GM23338 (cell line): Measurements from ENCODE around the gene ZNF536. TPM values are rescaled to one million over a fixed set of nuclear protein-coding genes. Genes with fewer than 3 reads are reported as not detected.

Source experiments
- ATAC-seq: fragments of 200-7000 bp; cut with Tn5 transposase; 3 replicates; pipeline ENCODE4 v1.9.1; 2020
- DNase-seq: peaks from one replicate; pipeline ENCODE4 v3.0.0-alpha.2; 2015; ENCODE audit warnings: low spot score
- H2AFZ ChIP-seq: fragments of 200-600 bp; sonication (generic); 2 replicates; pipeline ENCODE4 v1.8.0; 2016; ENCODE audit warnings: antibody characterized with exemption, mild to moderate bottlenecking, moderate library complexity
- H3F3A ChIP-seq: fragments of 200-600 bp; sonication (generic); replicated peaks from 2 replicates; pipeline ENCODE4 v1.8.0; 2017; ENCODE audit warnings: antibody characterized with exemption, mixed run types, low read depth
- H3K27ac ChIP-seq: fragments of 200-600 bp; sonication (generic); 2 replicates; pipeline ENCODE4 v1.6.1; 2016; ENCODE audit warnings: low read depth
- H3K27me3 ChIP-seq: fragments of 200-600 bp; sonication (generic); 2 replicates; pipeline ENCODE4 v1.8.0; 2016; ENCODE audit warnings: mild to moderate bottlenecking, mixed run types, moderate library complexity; ENCODE audit not compliant: insufficient read depth
- H3K36me3 ChIP-seq: fragments of 200-600 bp; sonication (generic); 2 replicates; pipeline ENCODE4 v1.8.0; 2016; ENCODE audit warnings: mild to moderate bottlenecking; ENCODE audit not compliant: insufficient read depth
- H3K4me1 ChIP-seq: fragments of 200-600 bp; sonication (generic); 2 replicates; pipeline ENCODE4 v1.8.0; 2016; ENCODE audit warnings: mild to moderate bottlenecking, moderate library complexity; ENCODE audit not compliant: insufficient read depth
- H3K4me2 ChIP-seq: fragments of 200-600 bp; sonication (generic); 2 replicates; pipeline ENCODE4 v1.7.1; 2017; ENCODE audit warnings: mixed run types
- H3K4me3 ChIP-seq: fragments of 200-600 bp; sonication (generic); 2 replicates; pipeline ENCODE4 v1.6.1; 2016; ENCODE audit warnings: mixed run types
- H3K79me2 ChIP-seq: fragments of 200-600 bp; sonication (generic); replicated peaks from 2 replicates; pipeline ENCODE4 v1.8.0; 2017; ENCODE audit warnings: mild to moderate bottlenecking; ENCODE audit not compliant: insufficient read depth
- H3K9me2 ChIP-seq: fragments of 200-600 bp; sonication (generic); 2 replicates; pipeline ENCODE4 v1.8.0; 2017; ENCODE audit not compliant: insufficient read depth
- H4K20me1 ChIP-seq: fragments of 200-600 bp; sonication (generic); replicated peaks from 2 replicates; pipeline ENCODE4 v1.8.0; 2017; ENCODE audit warnings: mild to moderate bottlenecking; ENCODE audit not compliant: insufficient read depth
- H3K27ac Mint-ChIP-seq: 2 replicates; pipeline ENCODE4 v1.8.0; 2020; ENCODE audit warnings: inconsistent platforms, mild to moderate bottlenecking, moderate library complexity, mixed read lengths
- H3K27me3 Mint-ChIP-seq: 3 replicates; pipeline ENCODE4 v1.8.0; 2022; ENCODE audit warnings: low read depth, mild to moderate bottlenecking, moderate library complexity, mixed read lengths, inconsistent platforms; ENCODE audit not compliant: insufficient read depth, poor library complexity
- H3K36me3 Mint-ChIP-seq: 3 replicates; pipeline ENCODE4 v1.8.0; 2021; ENCODE audit warnings: low read depth, mild to moderate bottlenecking, inconsistent platforms, moderate library complexity, mixed read lengths
- H3K4me1 Mint-ChIP-seq: 3 replicates; pipeline ENCODE4 v1.8.0; 2020; ENCODE audit warnings: mild to moderate bottlenecking, inconsistent platforms, mixed read lengths
- H3K4me3 Mint-ChIP-seq: 3 replicates; pipeline ENCODE4 v1.8.0; 2021; ENCODE audit warnings: moderate library complexity, mild to moderate bottlenecking, inconsistent platforms, mixed read lengths
- H3K9me3 Mint-ChIP-seq: 3 replicates; pipeline ENCODE4 v1.8.0; 2020; ENCODE audit warnings: moderate library complexity, mild to moderate bottlenecking, inconsistent platforms, mixed read lengths
- CREB1 ChIP-seq: fragments of 250-450 bp; sonication (Bioruptor Pico); IDR thresholded peaks from 2 replicates; pipeline ENCODE4 v1.5.0; 2020; ENCODE audit warnings: low read depth, mild to moderate bottlenecking, moderate library complexity
- CTCF ChIP-seq, 2 experiments: fragments of 200-600 bp in 1 of 2; sonication (generic) in 1 of 2; conservative IDR thresholded peaks; 2 replicates each; pipeline versions ENCODE4 v1.5.1 to v1.6.1; 2016 to 2017; ENCODE audit warnings: antibody characterized with exemption in 2 of 2, low read depth in 2 of 2, mild to moderate bottlenecking in 2 of 2, moderate library complexity in 1 of 2
- ETS1 ChIP-seq: IDR thresholded peaks from 2 replicates; pipeline ENCODE4 v1.6.1; 2016; ENCODE audit warnings: antibody characterized with exemption
- EZH2 ChIP-seq: fragments of 200-600 bp; sonication (generic); IDR thresholded peaks from one replicate; pipeline ENCODE4 v1.8.0; 2017; ENCODE audit warnings: antibody characterized with exemption, mild to moderate bottlenecking, low read depth; ENCODE audit not compliant: unreplicated experiment
- EZH2phosphoT487 ChIP-seq: fragments of 200-600 bp; sonication (generic); IDR thresholded peaks from one replicate; pipeline ENCODE4 v1.8.1; 2018; ENCODE audit warnings: antibody characterized with exemption; ENCODE audit not compliant: unreplicated experiment
- NANOG ChIP-seq: IDR thresholded peaks from 2 replicates; pipeline ENCODE4 v1.6.1; 2016; ENCODE audit warnings: antibody characterized with exemption, borderline replicate concordance
- POLR2AphosphoS5 ChIP-seq: IDR thresholded peaks from 2 replicates; pipeline ENCODE4 v1.6.1; 2016; ENCODE audit warnings: antibody characterized with exemption, low read depth
- polyA plus RNA-seq: library from polyadenylated mRNA; unstranded; fragments of >200 nt; fragmentation: Nextera tagmentation; extraction: Ambion mirVana; gene quantifications from 2 replicates; pipeline ENCODE4 v1.2.1, GENCODE V29; 2016
- total RNA-seq: library from RNA; depleted of rRNA; stranded (reverse); fragments of >200 nt; shearing (Covaris generic); gene quantifications from 2 replicates; pipeline ENCODE4 v1.2.3, GENCODE V29; 2014
- TF ChIP-seq, protein P1 (sequence below): IDR thresholded peaks from one replicate; pipeline ENCODE4 v1.6.1; 2018; ENCODE audit warnings: antibody characterized with exemption; ENCODE audit not compliant: unreplicated experiment

ZNF536 gene
- total and polyA plus RNA-seq, 2 experiments from 2014 or later, result 0.07 TPM; not detected in 1

GRCh38 chr19:30330266-30330665, 41.9 kb upstream of the ZNF536 start:
- H3K9me2 ChIP-seq, result peaks cover 13% of the 10 kb centered on the region
- H3K4me3 ChIP-seq, result no peak overlapping the region
- Mint-ChIP-seq H3K4me1 (no peaks in the 10 kb centered on the region; the same call in 2 of the 3 replicates), H3K4me3 (no peak overlapping the region), H3K9me3 (no peaks in the 10 kb centered on the region), H3K36me3 (no peaks in the 10 kb centered on the region; the same call in 2 of the 3 replicates), H3K27me3 (peaks cover 2% of the 10 kb centered on the region), H3K27ac (no peak overlapping the region)
- H3K4me1 ChIP-seq, result no peaks in the 10 kb centered on the region
- 0 out of 2 replicates have a peak overlapping the region, but pooled peaks have one; percentile 18 for H2AFZ ChIP-seq
- H3K27me3 ChIP-seq, result no peaks in the 10 kb centered on the region
- peak in 1 of 2 experiments; percentile 18; a peak in 2 of 4 replicates for TF ChIP-seq CTCF (conservative IDR thresholded peaks at IDR 0.05; ENCODE audit: low read depth in 2 of 2)
- no peak for TF ChIP-seq ETS1
- no peak for ATAC-seq
- H4K20me1 ChIP-seq, result no peaks in the 10 kb centered on the region
- H3F3A ChIP-seq, result no peaks in the 10 kb centered on the region
- H3K27ac ChIP-seq, result no peak overlapping the region
- no peak overlapping the region for H3K4me2 ChIP-seq
- DNase-seq, result no peak
- H3K36me3 ChIP-seq, result no peaks in the 10 kb centered on the region
- H3K79me2 ChIP-seq, result no peaks in the 10 kb centered on the region

GRCh38 chr19:30332445-30333234, 39.5 kb upstream of the ZNF536 start:
- H3K4me1 Mint-ChIP-seq, result no peaks in the 10 kb centered on the region; the same call in 2 of the 3 replicates
- no peak overlapping the region for H3K4me2 ChIP-seq
- no peaks in the 10 kb centered on the region; the same call in 2 of the 3 replicates for H3K36me3 Mint-ChIP-seq
- ATAC-seq (no peak), DNase-seq (no peak)
- H3K79me2 ChIP-seq, result no peaks in the 10 kb centered on the region
- no peaks in the 10 kb centered on the region for H3K27me3 ChIP-seq
- H3K27ac Mint-ChIP-seq, result no peak overlapping the region
- H3F3A ChIP-seq, result no peaks in the 10 kb centered on the region
- peaks cover 12% of the 10 kb centered on the region for H3K9me2 ChIP-seq
- no peak overlapping the region for H3K4me3 Mint-ChIP-seq
- H3K27me3 Mint-ChIP-seq, result peaks cover 2% of the 10 kb centered on the region
- no peaks in the 10 kb centered on the region for H3K36me3 ChIP-seq
- no peaks in the 10 kb centered on the region for H3K4me1 ChIP-seq
- no peak overlapping the region for H3K27ac ChIP-seq
- no peaks in the 10 kb centered on the region for H3K9me3 Mint-ChIP-seq
- no peaks in the 10 kb centered on the region for H4K20me1 ChIP-seq
- no peak overlapping the region for H3K4me3 ChIP-seq
- no peak overlapping the region for H2AFZ ChIP-seq
- TF ChIP-seq, protein P1, sequence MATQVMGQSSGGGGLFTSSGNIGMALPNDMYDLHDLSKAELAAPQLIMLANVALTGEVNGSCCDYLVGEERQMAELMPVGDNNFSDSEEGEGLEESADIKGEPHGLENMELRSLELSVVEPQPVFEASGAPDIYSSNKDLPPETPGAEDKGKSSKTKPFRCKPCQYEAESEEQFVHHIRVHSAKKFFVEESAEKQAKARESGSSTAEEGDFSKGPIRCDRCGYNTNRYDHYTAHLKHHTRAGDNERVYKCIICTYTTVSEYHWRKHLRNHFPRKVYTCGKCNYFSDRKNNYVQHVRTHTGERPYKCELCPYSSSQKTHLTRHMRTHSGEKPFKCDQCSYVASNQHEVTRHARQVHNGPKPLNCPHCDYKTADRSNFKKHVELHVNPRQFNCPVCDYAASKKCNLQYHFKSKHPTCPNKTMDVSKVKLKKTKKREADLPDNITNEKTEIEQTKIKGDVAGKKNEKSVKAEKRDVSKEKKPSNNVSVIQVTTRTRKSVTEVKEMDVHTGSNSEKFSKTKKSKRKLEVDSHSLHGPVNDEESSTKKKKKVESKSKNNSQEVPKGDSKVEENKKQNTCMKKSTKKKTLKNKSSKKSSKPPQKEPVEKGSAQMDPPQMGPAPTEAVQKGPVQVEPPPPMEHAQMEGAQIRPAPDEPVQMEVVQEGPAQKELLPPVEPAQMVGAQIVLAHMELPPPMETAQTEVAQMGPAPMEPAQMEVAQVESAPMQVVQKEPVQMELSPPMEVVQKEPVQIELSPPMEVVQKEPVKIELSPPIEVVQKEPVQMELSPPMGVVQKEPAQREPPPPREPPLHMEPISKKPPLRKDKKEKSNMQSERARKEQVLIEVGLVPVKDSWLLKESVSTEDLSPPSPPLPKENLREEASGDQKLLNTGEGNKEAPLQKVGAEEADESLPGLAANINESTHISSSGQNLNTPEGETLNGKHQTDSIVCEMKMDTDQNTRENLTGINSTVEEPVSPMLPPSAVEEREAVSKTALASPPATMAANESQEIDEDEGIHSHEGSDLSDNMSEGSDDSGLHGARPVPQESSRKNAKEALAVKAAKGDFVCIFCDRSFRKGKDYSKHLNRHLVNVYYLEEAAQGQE, result no peak
- TF ChIP-seq EZH2phosphoT487 (no peak), EZH2 (no peak), CTCF (conservative IDR thresholded peaks at IDR 0.05; ENCODE audit: low read depth in 2 of 2) (no peak), POLR2AphosphoS5 (no peak), CREB1 (CRISPR knock-in tag) (no peak), NANOG (no peak)
